A673 (cell line): ENCODE results near the gene OSBPL3. TPM values are rescaled to one million over a fixed set of nuclear protein-coding genes. Genes with fewer than 3 reads are reported as not detected.

ENCODE experiments used
- BruUV-seq: library from RNA; stranded (reverse); fragments of 400-500 nt; replicated peaks from 2 replicates; lab custom pipeline; 2021; lab: Mats Ljungman, UMichigan
- CTCF ChIA-PET: fragments of 300-600 bp; sonication (Branson Sonifier 250); formaldehyde crosslinking; loops from one replicate; lab custom pipeline; 2022; ENCODE audit warnings: antibody characterized with exemption; lab: Charles Lee
- POLR2A ChIA-PET: fragments of 300-600 bp; sonication (Branson Sonifier 250); formaldehyde crosslinking; loops from one replicate; lab custom pipeline; 2022; ENCODE audit warnings: antibody characterized with exemption; ENCODE audit not compliant: low non-redundant PET; lab: Charles Lee
- DNase-seq: peaks from one replicate; pipeline ENCODE4 v3.0.0-alpha.2; 2015; ENCODE audit warnings: low spot score
- H3K27ac ChIP-seq: fragments of 200-600 bp; sonication (generic); 2 replicates; pipeline ENCODE4 v1.5.1; 2016; ENCODE audit warnings: mixed run types, low read depth, mild to moderate bottlenecking, mixed read lengths, antibody characterized with exemption, low read length; ENCODE audit not compliant: poor library complexity, severe bottlenecking
- H3K27me3 ChIP-seq: fragments of 200-600 bp; sonication (generic); replicated peaks from 2 replicates; pipeline ENCODE4 v1.6.1; 2017; ENCODE audit warnings: mixed run types, low read depth, mild to moderate bottlenecking, mixed read lengths, antibody characterized with exemption, low read length; ENCODE audit not compliant: insufficient read depth, poor library complexity
- H3K36me3 ChIP-seq: fragments of 200-600 bp; sonication (generic); 2 replicates; pipeline ENCODE4 v1.6.1; 2016; ENCODE audit warnings: mixed run types, mild to moderate bottlenecking, mixed read lengths, antibody characterized with exemption, low read length; ENCODE audit not compliant: insufficient read depth, poor library complexity, severe bottlenecking
- H3K4me1 ChIP-seq: fragments of 200-600 bp; sonication (generic); 2 replicates; pipeline ENCODE4 v1.6.1; 2017; ENCODE audit warnings: mixed run types, mild to moderate bottlenecking, mixed read lengths, antibody characterized with exemption, low read length; ENCODE audit not compliant: insufficient read depth, poor library complexity, severe bottlenecking
- H3K4me3 ChIP-seq: fragments of 200-600 bp; sonication (generic); 2 replicates; pipeline ENCODE4 v1.5.1; 2016; ENCODE audit warnings: low read depth, mixed run types, mild to moderate bottlenecking, mixed read lengths, low read length; ENCODE audit not compliant: poor library complexity, severe bottlenecking
- H3K9me3 ChIP-seq: fragments of 200-600 bp; sonication (generic); 2 replicates; pipeline ENCODE4 v1.6.1; 2016; ENCODE audit warnings: mixed run types, low read depth, mild to moderate bottlenecking, mixed read lengths, antibody characterized with exemption, low read length; ENCODE audit not compliant: poor library complexity, severe bottlenecking
- EZH2 ChIP-seq: fragments of 200-600 bp; sonication (generic); IDR thresholded peaks from 2 replicates; pipeline ENCODE4 v1.6.1; 2017; ENCODE audit warnings: borderline replicate concordance, low read depth, mild to moderate bottlenecking, mixed read lengths, antibody characterized with exemption, low read length; ENCODE audit not compliant: poor library complexity, severe bottlenecking
- intact Hi-C: fragments of 100-400 bp; cut with micrococcal nuclease; formaldehyde crosslinking; loops from one replicate; pipeline ENCODE4 v1.10.0; 2022; ENCODE audit not compliant: unreplicated experiment
- total RNA-seq: library from RNA; stranded (reverse); gene quantifications from 2 replicates; pipeline ENCODE4 v1.2.3, GENCODE V29; 2021
- TF ChIP-seq, protein P1 (sequence below): fragments of 300-800, 200-600 bp; sonication (generic); conservative IDR thresholded peaks from 2 replicates; pipeline ENCODE4 v1.5.1; 2017; ENCODE audit warnings: low read depth, mild to moderate bottlenecking, antibody characterized with exemption, low read length, moderate library complexity, mixed read lengths

The OSBPL3 gene
- total RNA-seq, 1 experiment from 2014 or later, result 21.4 TPM

DNA sequence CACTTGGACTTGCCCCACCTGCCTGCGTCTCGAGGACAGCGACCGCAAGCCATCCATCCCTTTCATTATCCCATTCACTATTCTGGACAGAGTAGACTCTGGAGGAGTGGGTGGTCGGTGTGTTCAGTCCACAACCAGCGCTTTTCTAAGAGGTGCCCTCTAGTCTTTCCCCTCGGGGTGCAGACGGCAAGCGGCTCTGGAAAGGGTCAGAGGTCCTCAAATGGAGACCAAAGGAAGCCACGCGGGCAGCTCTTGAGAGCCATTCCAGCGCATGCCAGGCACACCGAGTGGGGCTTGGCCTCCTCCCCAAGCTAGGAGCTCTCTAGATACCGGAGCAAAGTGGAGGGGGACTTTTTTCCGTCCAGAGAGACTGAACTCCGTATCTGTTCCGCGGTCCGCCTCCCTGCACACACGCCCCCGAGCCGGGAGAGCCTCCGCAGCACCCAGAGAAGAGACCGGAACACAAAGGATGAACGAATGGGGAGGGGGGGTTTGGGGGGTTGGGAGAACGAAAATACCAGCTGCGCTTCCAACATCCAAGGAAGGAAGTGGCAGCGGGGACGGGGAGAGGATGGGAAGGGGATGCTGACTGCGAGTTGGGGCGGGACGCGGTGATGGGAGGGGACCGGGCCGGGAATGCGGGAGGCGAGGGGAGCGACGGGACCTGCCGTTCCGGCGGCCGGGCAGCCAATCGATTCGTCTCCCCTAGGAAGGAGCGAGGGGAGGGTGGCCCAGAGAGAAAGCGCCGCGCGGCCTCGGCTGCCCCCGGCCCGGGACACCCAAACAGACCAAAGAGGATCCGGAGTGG is 223.2 kb downstream of the OSBPL3 start:
- BruUV-seq, result no TSS peak
- H3K27me3 ChIP-seq, result no peaks in the 10 kb centered on the region
- intact Hi-C loops, result no loop called here

GRCh38 chr7:24755541-24756407 is 224.2 kb downstream of the OSBPL3 start:
- no peak overlapping the region for H3K27ac ChIP-seq
- no peaks in the 10 kb centered on the region for H3K4me1 ChIP-seq
- no peak for DNase-seq
- no peak overlapping the region for H3K4me3 ChIP-seq
- H3K27me3 ChIP-seq, result no peaks in the 10 kb centered on the region
- TF ChIP-seq EZH2, result no peak
- TF ChIP-seq, protein P1, sequence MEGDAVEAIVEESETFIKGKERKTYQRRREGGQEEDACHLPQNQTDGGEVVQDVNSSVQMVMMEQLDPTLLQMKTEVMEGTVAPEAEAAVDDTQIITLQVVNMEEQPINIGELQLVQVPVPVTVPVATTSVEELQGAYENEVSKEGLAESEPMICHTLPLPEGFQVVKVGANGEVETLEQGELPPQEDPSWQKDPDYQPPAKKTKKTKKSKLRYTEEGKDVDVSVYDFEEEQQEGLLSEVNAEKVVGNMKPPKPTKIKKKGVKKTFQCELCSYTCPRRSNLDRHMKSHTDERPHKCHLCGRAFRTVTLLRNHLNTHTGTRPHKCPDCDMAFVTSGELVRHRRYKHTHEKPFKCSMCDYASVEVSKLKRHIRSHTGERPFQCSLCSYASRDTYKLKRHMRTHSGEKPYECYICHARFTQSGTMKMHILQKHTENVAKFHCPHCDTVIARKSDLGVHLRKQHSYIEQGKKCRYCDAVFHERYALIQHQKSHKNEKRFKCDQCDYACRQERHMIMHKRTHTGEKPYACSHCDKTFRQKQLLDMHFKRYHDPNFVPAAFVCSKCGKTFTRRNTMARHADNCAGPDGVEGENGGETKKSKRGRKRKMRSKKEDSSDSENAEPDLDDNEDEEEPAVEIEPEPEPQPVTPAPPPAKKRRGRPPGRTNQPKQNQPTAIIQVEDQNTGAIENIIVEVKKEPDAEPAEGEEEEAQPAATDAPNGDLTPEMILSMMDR, result no peak
- POLR2A ChIA-PET, result no interaction called here
- no peaks in the 10 kb centered on the region for H3K9me3 ChIP-seq
- no TSS peak for BruUV-seq
- CTCF ChIA-PET, result no interaction called here
- intact Hi-C loops, result no loop called here
- H3K36me3 ChIP-seq, result no peaks in the 10 kb centered on the region

More for the DNA sequence above, 223.2 kb downstream of the OSBPL3 start:
- Histone ChIP-seq H3K27ac (no peak overlapping the region), H3K36me3 (no peaks in the 10 kb centered on the region), H3K4me1 (no peaks in the 10 kb centered on the region), H3K9me3 (no peaks in the 10 kb centered on the region), H3K4me3 (peak overlapping the region; percentile 75)
- POLR2A ChIA-PET, result no interaction called here
- peak; percentile 35 for DNase-seq
- CTCF ChIA-PET, result interaction anchor here (0.6 to 0.7 kb wide), 2 partner anchors 313 to 634 kb away, joined by 4 to 5 read pairs; no protein-coding TSS in a partner anchor
- no peak for TF ChIP-seq EZH2

DNA sequence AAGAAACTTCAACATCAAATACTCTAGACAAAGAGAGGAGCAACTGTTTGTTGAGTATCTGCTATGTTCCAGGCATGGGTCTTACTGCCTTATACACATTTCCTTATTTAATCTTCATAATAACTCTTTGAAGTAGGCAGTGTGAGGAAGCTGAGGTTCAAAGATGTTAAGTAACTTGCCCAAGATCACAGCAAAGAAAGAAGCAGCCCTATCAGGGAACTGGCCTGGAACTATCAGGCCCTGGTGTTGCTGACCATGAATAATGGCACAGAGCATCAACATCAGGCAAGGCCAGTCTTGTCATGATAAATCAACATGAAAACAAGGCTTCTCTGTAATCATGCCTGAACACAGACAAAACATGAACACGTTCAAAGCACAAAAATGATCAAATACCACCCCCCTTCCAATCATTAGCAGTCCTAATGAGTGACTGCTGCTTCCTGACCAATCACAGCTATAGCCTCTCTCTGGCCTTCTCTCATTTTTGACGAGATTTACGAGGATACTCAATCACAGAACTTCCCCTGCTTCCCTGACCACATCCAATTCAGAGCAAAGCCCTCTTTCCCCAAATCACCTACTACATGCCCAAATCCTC is 225.0 kb downstream of the OSBPL3 start:
- Histone ChIP-seq H3K27me3 (no peaks in the 10 kb centered on the region), H3K4me3 (no peak overlapping the region), H3K9me3 (no peaks in the 10 kb centered on the region), H3K27ac (no peak overlapping the region), H3K4me1 (no peaks in the 10 kb centered on the region), H3K36me3 (no peaks in the 10 kb centered on the region)
- no TSS peak for BruUV-seq
- CTCF ChIA-PET, result no interaction called here
- no peak for DNase-seq
- POLR2A ChIA-PET, result no interaction called here
- intact Hi-C loops, result no loop called here
- TF ChIP-seq, protein P1, result no peak
- no peak for TF ChIP-seq EZH2
